GM12891 (cell line): Measurements from ENCODE around the gene PLSCR4.

Experiments used
- DNase-seq: peaks from one replicate; pipeline ENCODE4 v3.0.0; 2011; ENCODE audit warnings: low spot score; ENCODE audit not compliant: insufficient read length
- FAIRE-seq: peaks from 2 replicates; lab custom pipeline; 2011; peaks lifted over from hg19 to GRCh38; lab: Jason Lieb, UNC
- PAX5 ChIP-seq: IDR thresholded peaks from 2 replicates; pipeline ENCODE4 v1.6.1; 2011; ENCODE audit warnings: low read length, moderate library complexity, mild to moderate bottlenecking; ENCODE audit not compliant: insufficient read depth, severe bottlenecking
- POLR2A ChIP-seq: IDR thresholded peaks from 2 replicates; pipeline ENCODE4 v1.6.1; 2011; ENCODE audit warnings: low read depth, low read length, control low read depth
- POLR2AphosphoS5 ChIP-seq: IDR thresholded peaks from 2 replicates; pipeline ENCODE4 v1.6.1; 2011; ENCODE audit warnings: low read depth, low read length, control low read depth
- POU2F2 ChIP-seq: IDR thresholded peaks from 2 replicates; pipeline ENCODE4 v1.6.1; 2011; ENCODE audit warnings: low read depth, mild to moderate bottlenecking, control low read depth, low read length, moderate library complexity
- SPI1 ChIP-seq: IDR thresholded peaks from 2 replicates; pipeline ENCODE4 v1.6.1; 2011; ENCODE audit warnings: low read depth, low read length, control low read depth
- TAF1 ChIP-seq: IDR thresholded peaks from 2 replicates; pipeline ENCODE4 v1.6.1; 2011; ENCODE audit warnings: low read depth, low read length, control low read depth

PLSCR4 gene

DNA sequence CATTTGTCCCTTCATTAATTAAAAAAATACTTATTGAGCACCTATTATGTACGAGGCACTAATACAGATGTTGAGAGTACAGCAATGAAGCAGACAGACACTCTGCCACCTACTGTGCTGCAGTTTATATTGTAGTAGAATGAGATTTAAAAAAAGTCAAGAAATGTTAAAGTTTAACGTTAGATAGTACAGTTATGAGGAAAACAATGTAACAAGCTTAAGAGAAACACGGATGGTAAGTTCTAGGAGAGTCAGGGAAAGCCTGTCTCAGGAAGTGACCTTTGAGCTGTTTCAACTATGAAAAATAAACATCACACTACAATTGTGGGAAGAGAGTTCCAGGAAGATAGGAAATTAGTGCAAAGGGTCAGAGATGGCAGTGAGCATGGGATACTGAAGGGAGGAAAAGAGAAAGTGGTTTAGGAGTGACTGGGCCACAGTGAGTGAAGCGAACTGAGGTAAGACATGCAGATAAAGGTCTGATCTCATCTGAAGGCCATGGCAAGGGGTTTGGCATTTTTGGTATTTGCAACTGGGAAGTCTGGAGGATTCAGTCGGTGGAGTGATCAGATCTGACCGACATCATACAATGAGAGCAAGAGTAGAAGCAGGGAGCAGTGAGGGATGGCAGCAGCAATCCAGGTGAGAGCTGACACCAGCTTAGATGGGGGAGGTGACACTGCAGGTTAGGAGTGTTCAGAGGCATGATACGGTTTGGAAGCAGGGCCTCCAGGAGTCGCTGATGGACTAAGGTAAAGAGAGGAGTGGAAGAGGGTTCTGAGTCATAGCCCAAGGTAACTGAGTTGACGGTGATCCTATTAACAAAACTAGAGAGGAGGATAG is 28.5 kb downstream of the PLSCR4 start:
- FAIRE-seq, result no peak
- TF ChIP-seq SPI1 (no peak), TAF1 (no peak), PAX5 (no peak), POLR2AphosphoS5 (no peak), POLR2A (no peak), POU2F2 (no peak)
- no peak for DNase-seq

DNA sequence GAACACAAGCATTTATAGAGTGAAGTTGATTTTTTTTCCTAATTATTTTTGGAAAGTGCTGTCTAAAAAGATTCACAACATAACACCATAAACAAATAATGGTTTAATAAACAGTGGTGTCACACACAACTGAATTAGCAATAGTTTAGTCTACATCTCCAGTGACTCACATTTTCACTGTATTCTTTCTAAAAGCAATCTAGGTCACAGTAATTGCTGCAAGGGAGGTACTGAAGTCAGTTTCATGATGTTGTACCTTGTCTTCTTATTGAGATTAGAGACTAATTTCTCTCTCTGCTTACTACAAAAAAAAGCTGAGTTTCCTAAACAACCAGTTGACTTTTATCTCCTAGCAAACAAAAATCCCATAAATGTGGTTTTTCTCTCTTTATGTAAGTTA is 29.6 kb downstream of the PLSCR4 start:
- TF ChIP-seq POLR2A (no peak), SPI1 (no peak), PAX5 (no peak)
- FAIRE-seq, result no peak
- DNase-seq, result no peak

- no peak for TF ChIP-seq TAF1
- no peak for TF ChIP-seq POU2F2
- TF ChIP-seq SPI1, result no peak
- TF ChIP-seq PAX5, result no peak
- no peak for TF ChIP-seq POLR2AphosphoS5
- no peak for TF ChIP-seq POLR2A
- DNase-seq (peak; percentile 1), FAIRE-seq (no peak)
Measured at GRCh38 chr3:146218880-146219866, 31.7 kb downstream of the PLSCR4 start.

DNA sequence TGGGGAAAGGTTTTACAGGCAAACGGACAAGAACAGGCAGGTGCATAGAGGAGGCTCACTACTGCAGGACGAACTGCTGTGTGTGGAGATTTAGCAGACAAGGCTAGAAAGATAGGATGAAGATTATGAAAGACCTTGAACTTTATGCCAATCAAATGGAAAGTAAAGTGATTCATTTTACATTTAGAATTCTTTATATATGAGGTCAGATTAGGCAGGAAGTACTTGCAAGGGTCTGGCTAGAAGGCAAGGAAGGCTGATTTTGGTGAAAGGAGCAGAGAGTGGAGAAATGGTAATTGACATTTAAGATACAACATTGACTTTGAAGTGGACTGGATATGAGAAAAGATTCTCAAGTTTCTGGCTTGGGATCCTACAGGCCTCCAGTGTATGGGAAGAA is 33.6 kb downstream of the PLSCR4 start:
- FAIRE-seq (no peak), DNase-seq (no peak)
- TF ChIP-seq PAX5 (no peak), POLR2A (no peak), POLR2AphosphoS5 (no peak), SPI1 (no peak), POU2F2 (no peak), TAF1 (no peak)

DNA sequence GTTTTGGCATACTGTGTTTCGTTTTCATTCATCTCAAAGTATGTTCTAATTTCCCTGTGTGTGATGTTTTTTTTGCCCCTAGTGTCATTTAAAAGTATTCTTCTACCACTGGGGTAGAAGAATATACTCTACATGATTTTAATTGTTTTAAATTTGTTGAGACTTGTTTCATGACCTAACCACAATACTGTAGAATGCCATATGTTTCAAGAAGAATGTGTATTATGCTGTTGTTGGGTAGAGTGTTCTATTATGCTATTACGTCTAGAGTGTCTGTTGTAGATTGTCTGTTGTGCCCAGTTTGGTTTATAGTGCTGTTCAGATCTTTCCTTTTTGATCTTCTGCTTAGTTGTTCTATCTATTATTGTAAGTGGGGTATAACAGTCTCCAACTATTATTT is 36.4 kb downstream of the PLSCR4 start:
- FAIRE-seq (no peak), DNase-seq (no peak)
- TF ChIP-seq POLR2AphosphoS5 (no peak), SPI1 (no peak), TAF1 (no peak), POLR2A (no peak)

DNA sequence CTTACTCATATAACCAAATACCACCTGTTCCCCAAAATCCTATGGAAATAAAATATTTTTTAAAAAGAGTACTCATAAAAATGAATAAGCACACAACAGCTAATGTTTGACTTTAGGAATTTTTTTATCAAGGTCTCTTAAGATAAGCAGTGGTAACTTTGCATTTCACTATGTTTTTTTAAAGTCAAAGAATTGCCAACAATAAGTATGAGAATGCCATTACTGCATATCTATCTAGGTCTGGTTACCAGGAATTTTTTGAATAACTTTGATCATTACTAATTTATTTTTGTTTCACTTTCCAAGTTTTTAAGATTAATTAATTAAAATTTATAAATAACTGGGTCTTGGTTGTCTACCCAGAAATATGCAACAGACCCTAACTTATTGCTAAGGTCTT is 41.5 kb downstream of the PLSCR4 start:
- FAIRE-seq, result no peak
- no peak for TF ChIP-seq TAF1
- DNase-seq, result no peak

DNA sequence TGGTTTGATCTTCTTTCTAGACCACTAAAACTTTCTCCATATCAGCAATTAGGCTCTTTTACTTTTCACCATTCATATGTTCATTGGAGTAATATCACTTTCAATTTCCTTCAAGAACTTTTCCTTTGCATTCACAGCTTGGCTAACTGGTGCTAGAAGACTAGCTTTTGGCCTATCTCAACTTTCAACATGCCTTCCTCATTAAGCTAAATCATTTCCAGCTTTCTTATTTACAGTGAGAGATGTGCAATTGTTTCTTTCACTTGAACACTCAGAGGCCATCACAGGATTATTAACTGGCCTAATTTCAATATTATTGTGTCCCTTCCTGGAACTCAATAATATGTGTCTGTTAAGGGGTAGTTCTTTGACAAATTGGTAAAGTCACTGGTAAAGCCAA is 47.1 kb downstream of the PLSCR4 start:
- DNase-seq, result no peak
- no peak for TF ChIP-seq POU2F2
- no peak for TF ChIP-seq POLR2AphosphoS5
- no peak for TF ChIP-seq TAF1
- TF ChIP-seq PAX5, result no peak
- TF ChIP-seq SPI1, result no peak
- TF ChIP-seq POLR2A, result no peak
- FAIRE-seq, result no peak

- no peak for TF ChIP-seq PAX5
- TF ChIP-seq POU2F2, result no peak
- TF ChIP-seq POLR2A, result no peak
- no peak for TF ChIP-seq SPI1
- TF ChIP-seq POLR2AphosphoS5, result no peak
- no peak for TF ChIP-seq TAF1
- no peak for DNase-seq
- FAIRE-seq, result no peak
Measured at GRCh38 chr3:146200461-146201220, 50.3 kb downstream of the PLSCR4 start.

DNA sequence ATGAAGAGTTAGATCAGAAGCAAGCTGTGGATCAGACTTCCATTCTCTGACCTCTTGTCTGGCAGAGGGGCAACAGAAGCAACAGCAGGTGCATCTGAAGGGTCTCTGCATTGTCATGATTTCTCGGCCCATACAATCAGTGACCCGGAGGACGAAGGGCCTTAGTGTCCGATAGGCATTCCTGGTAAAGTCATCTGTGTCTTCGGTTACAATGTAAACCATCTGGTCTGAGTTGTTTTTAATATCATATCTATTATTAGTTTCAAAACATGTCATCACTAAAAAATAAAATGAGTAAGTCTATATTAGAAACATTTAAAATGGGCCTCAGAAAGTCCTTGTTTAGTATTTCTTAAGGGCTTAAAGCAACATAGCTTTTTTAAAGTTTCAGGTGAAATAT is 51.1 kb downstream of the PLSCR4 start:
- FAIRE-seq (no peak), DNase-seq (no peak)
- TF ChIP-seq POU2F2 (no peak), POLR2A (no peak), TAF1 (no peak), POLR2AphosphoS5 (no peak), SPI1 (no peak)
